Astrocyte (in vitro differentiated cells and primary cell): Measurements from ENCODE around the gene TRAK2. TPM values are rescaled to one million over a fixed set of nuclear protein-coding genes. Genes with fewer than 3 reads are reported as not detected.

ENCODE experiments used
- DNase-seq: peaks from one replicate; pipeline ENCODE4 v3.0.0-alpha.2; 2010; ENCODE audit warnings: low read depth
- FAIRE-seq: peaks from 2 replicates; lab custom pipeline; 2011; peaks lifted over from hg19 to GRCh38; lab: Jason Lieb, UNC
- H2AFZ ChIP-seq: 2 replicates; pipeline ENCODE4 v1.6.0; 2012; ENCODE audit warnings: low read depth, low read length, inconsistent platforms
- H3K27ac ChIP-seq: 2 replicates; pipeline ENCODE4 v1.5.1; 2011; ENCODE audit warnings: low read depth, low read length, inconsistent platforms
- H3K27me3 ChIP-seq: 2 replicates; pipeline ENCODE4 v1.6.0; 2011; ENCODE audit warnings: low read length, inconsistent platforms; ENCODE audit not compliant: insufficient read depth
- H3K36me3 ChIP-seq: 2 replicates; pipeline ENCODE4 v1.5.1; 2011; ENCODE audit warnings: low read length, inconsistent platforms; ENCODE audit not compliant: insufficient read depth
- H3K4me1 ChIP-seq: 2 replicates; pipeline ENCODE4 v1.5.1; 2011; ENCODE audit warnings: low read length, inconsistent platforms; ENCODE audit not compliant: insufficient read depth
- H3K4me2 ChIP-seq: 2 replicates; pipeline ENCODE4 v1.6.0; 2012; ENCODE audit warnings: low read length, inconsistent platforms
- H3K4me3 ChIP-seq: 2 replicates; pipeline ENCODE4 v1.5.1; 2011; ENCODE audit warnings: low read depth, mild to moderate bottlenecking, low read length, inconsistent platforms; ENCODE audit not compliant: insufficient read depth
- H3K79me2 ChIP-seq: 2 replicates; pipeline ENCODE4 v1.6.0; 2012; ENCODE audit warnings: mild to moderate bottlenecking, low read length, inconsistent platforms; ENCODE audit not compliant: insufficient read depth
- H3K9ac ChIP-seq: 2 replicates; pipeline ENCODE4 v1.6.0; 2012; ENCODE audit warnings: mild to moderate bottlenecking, low read length, inconsistent platforms
- H3K9me3 ChIP-seq: 2 replicates; pipeline ENCODE4 v1.5.1; 2012; ENCODE audit warnings: low read depth, mild to moderate bottlenecking, low read length, inconsistent platforms; ENCODE audit not compliant: insufficient read depth
- H4K20me1 ChIP-seq: 2 replicates; pipeline ENCODE4 v1.6.0; 2012; ENCODE audit warnings: low read length, inconsistent platforms; ENCODE audit not compliant: insufficient read depth
- H3K27ac Mint-ChIP-seq: one replicate; pipeline ENCODE4 v1.8.0; 2021; ENCODE audit warnings: mild to moderate bottlenecking, mixed read lengths; ENCODE audit not compliant: unreplicated experiment
- H3K27me3 Mint-ChIP-seq: one replicate; pipeline ENCODE4 v1.8.0; 2021; ENCODE audit warnings: low read depth, mixed read lengths; ENCODE audit not compliant: unreplicated experiment
- H3K36me3 Mint-ChIP-seq: one replicate; pipeline ENCODE4 v1.8.0; 2021; ENCODE audit warnings: low read depth, mixed read lengths; ENCODE audit not compliant: unreplicated experiment
- H3K4me1 Mint-ChIP-seq: one replicate; pipeline ENCODE4 v1.8.0; 2021; ENCODE audit warnings: low read depth, mixed read lengths; ENCODE audit not compliant: unreplicated experiment
- H3K4me3 Mint-ChIP-seq: one replicate; pipeline ENCODE4 v1.8.0; 2021; ENCODE audit warnings: mild to moderate bottlenecking, moderate library complexity, mixed read lengths; ENCODE audit not compliant: unreplicated experiment
- H3K9me3 Mint-ChIP-seq: one replicate; pipeline ENCODE4 v1.8.0; 2021; ENCODE audit warnings: mild to moderate bottlenecking, mixed read lengths; ENCODE audit not compliant: unreplicated experiment
- CTCF ChIP-seq: IDR thresholded peaks from 2 replicates; pipeline ENCODE4 v1.5.1; 2011; ENCODE audit warnings: low read depth, mild to moderate bottlenecking, inconsistent platforms, low read length, moderate library complexity; ENCODE audit not compliant: insufficient read depth
- EZH2 ChIP-seq: IDR thresholded peaks from 2 replicates; pipeline ENCODE4 v1.6.1; 2012; ENCODE audit warnings: mild to moderate bottlenecking, low read length, inconsistent platforms; ENCODE audit not compliant: insufficient read depth
- total RNA-seq: library from RNA; stranded (reverse); gene quantifications from 2 replicates; pipeline ENCODE4 v1.2.1, GENCODE V29; 2021

The TRAK2 gene
- total RNA-seq, 1 donor from 2014 or later: 39.1 TPM

GRCh38 chr2:201329409-201329808 lies 121.8 kb downstream of the TRAK2 start:
- Mint-ChIP-seq H3K27me3 (no peaks in the 10 kb centered on the region), H3K27ac (no peak overlapping the region), H3K4me3 (no peak overlapping the region), H3K36me3 (peaks cover 12% of the 10 kb centered on the region), H3K9me3 (peaks cover 20% of the 10 kb centered on the region), H3K4me1 (no peaks in the 10 kb centered on the region)
- no peaks in the 10 kb centered on the region for H4K20me1 ChIP-seq
- no peak overlapping the region for H3K4me3 ChIP-seq
- H3K9me3 ChIP-seq: no peaks in the 10 kb centered on the region
- no peak overlapping the region for H3K27ac ChIP-seq
- DNase-seq: no peak
- no peaks in the 10 kb centered on the region for H3K27me3 ChIP-seq
- no peaks in the 10 kb centered on the region for H3K4me1 ChIP-seq
- no peak overlapping the region for H3K9ac ChIP-seq
- no peaks in the 10 kb centered on the region for H3K36me3 ChIP-seq
- no peak overlapping the region for H2AFZ ChIP-seq
- no peak for FAIRE-seq
- H3K79me2 ChIP-seq: no peaks in the 10 kb centered on the region
- TF ChIP-seq EZH2 (no peak), CTCF (no peak)
- H3K4me2 ChIP-seq: no peak overlapping the region

- no peaks in the 10 kb centered on the region for H4K20me1 ChIP-seq
- Mint-ChIP-seq H3K27me3 (no peaks in the 10 kb centered on the region), H3K4me3 (no peak overlapping the region)
These were observed 123.6 kb downstream of the TRAK2 start for GRCh38 chr2:201327678-201328077.

More at GRCh38 chr2:201327678-201328077, 123.6 kb downstream of the TRAK2 start:
- no peak overlapping the region for H3K9ac ChIP-seq
- no peak overlapping the region for H3K27ac Mint-ChIP-seq
- H3K27me3 ChIP-seq: no peaks in the 10 kb centered on the region
- no peaks in the 10 kb centered on the region for H3K4me1 ChIP-seq
- no peak overlapping the region for H3K4me3 ChIP-seq
- TF ChIP-seq EZH2 (no peak), CTCF (no peak)
- no peaks in the 10 kb centered on the region for H3K4me1 Mint-ChIP-seq
- peaks cover 21% of the 10 kb centered on the region for H3K36me3 Mint-ChIP-seq
- no peak overlapping the region for H3K4me2 ChIP-seq
- no peaks in the 10 kb centered on the region for H3K36me3 ChIP-seq
- H3K27ac ChIP-seq: no peak overlapping the region
- peaks cover 26% of the 10 kb centered on the region for H3K9me3 Mint-ChIP-seq
- no peaks in the 10 kb centered on the region for H3K79me2 ChIP-seq
- H3K9me3 ChIP-seq: no peaks in the 10 kb centered on the region
- no peak overlapping the region for H2AFZ ChIP-seq
- FAIRE-seq (no peak), DNase-seq (no peak)

Other genes with a start within 250 kb of the TRAK2 start
- gene CASP8, start 190.9 kb downstream of the TRAK2 start, total RNA-seq: 14.4 and 16.4 TPM in 2 replicates
- gene FLACC1, start 94.1 kb downstream of the TRAK2 start, total RNA-seq: 1.7 and 2.2 TPM in 2 replicates
- 39.9 and 40.5 TPM in 2 replicates for gene STRADB, start 282 bp upstream of the TRAK2 start, total RNA-seq
- 35.2 and 37.7 TPM in 2 replicates for gene TMEM237, start 192.0 kb upstream of the TRAK2 start, total RNA-seq
- gene MPP4, start 247.2 kb upstream of the TRAK2 start, total RNA-seq: 1.0 and 2.9 TPM in 2 replicates